GM21526 (cell line): ENCODE measurements around the gene ZNF532.

Source experiments
- ATAC-seq: cut with Tn5 transposase; IDR thresholded peaks from one replicate; pipeline ENCODE4 v1.9.1; 2021; ENCODE audit warnings: moderate library complexity; ENCODE audit not compliant: unreplicated experiment, low FRiP score

The ZNF532 gene

DNA sequence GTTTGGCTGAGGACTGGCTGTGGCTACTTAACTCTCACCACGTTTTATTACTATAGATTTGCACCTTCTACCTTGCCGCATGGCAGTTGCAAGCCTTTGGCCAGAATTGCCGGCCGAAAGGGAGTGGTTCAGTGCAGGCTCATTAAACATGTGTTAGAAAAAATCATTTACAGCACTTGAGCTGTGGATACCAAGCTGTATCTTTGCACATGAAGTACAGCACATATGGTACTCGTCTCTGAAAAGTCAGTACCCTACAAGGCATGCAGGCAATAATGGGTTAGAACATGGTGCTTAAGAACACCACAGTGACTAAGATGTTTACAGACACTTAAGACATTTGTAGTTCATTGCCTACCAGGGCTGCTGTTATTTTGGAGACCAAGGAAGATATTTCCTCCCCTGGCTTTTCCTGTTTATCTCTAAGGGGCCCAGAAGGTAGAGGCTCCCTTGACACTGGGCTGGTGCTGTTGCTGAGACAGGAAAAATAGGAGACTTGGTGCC, 103.1 kb downstream of the ZNF532 start:
- ATAC-seq, result no peak

DNA sequence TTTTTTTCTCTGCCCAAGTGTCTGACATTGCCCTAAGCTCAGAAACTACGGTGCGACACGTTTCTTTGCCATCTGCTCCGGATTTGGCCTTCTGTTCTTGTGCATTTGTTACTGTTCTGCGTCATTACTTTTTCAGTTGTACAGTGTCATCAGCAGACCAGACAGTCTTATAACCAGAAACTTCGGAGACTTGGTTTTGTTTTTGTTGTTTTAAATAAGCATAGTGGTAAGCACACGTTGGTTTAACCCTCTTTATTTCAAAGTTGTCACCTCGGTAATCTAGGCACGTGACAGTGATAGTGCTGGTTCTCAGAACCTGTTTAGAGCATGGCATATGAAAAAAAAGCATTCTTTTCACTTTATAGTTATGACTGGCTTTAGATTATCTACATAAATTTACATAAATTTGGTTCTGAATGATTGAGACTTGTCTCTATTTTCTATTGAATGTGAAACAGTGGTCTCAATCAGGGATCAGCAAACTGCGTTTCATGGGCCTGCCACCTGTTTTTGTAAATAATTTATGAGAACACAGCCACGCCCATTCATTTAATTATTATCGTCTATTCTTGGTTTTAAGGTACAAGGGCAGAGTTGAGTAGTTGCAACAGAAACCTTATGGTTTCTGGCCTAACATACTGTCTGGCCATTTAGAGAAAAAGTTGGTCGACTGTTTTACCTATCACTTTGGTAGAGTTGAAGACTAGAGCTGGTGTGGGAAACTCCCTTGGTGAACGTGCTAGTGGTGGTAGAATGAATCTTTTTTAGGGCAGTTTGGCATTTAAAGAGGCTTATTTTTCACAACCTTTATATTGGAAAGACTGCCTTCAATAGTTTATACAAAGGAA, 106.5 kb downstream of the ZNF532 start:
- peak; percentile 65 for ATAC-seq

DNA sequence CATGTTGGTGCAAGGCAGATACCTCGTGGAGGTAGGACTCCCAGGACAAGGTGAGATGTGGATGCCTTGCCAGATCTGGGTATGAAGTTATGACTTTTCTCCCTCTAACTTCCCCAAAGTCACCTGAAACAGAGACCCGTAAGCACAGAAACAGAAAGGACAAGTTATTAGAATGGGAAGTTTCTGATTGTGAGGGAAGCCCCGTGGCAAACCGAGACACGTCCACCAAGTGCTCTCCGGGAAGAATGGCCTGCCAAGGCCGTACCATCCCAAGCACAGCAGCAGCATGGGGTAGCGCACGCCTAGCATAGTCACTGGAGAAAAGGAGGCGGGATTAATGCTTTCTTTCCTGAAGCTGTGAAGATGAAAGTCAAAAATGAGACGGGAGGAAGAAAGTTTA, 110.6 kb downstream of the ZNF532 start:
- no peak for ATAC-seq

DNA sequence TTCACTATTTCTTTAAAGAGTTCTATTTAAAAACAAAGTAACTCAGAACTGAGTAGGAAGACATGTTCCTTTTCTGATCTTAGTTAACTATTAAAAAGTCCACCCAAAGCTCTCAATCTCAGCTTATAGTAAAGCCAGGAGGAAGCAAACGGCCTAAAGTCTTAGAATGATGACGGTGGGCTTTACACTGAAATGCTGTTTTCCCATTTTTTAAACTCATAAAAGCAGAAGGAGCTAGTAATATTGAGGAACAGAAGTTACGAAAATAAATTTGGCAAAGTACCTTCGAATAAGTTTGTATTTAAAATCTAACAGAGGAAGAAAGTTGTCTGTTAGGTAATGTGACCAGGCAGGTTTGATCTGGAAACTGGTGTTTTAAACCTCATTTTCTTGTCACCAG, 111.1 kb downstream of the ZNF532 start:
- ATAC-seq, result no peak

DNA sequence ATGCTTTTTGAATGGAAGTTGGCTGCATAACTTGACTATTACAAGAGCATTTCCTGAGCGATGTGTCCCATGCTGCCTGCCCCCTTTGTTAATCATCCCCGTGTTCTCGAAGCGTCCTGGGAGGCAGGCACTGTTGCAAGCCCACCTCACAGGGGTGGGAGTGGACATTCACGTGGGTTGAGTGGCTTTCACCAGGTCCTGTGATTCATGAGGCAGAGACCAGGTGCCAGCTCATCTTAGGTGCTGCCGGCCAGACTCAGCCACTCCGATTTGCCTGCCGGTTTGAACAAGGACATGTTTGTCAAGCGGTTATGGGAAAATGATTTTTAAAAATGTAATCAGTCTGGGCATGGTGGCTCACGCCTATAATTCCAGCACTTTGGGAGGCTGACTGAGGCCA, 112.5 kb downstream of the ZNF532 start:
- ATAC-seq, result no peak

DNA sequence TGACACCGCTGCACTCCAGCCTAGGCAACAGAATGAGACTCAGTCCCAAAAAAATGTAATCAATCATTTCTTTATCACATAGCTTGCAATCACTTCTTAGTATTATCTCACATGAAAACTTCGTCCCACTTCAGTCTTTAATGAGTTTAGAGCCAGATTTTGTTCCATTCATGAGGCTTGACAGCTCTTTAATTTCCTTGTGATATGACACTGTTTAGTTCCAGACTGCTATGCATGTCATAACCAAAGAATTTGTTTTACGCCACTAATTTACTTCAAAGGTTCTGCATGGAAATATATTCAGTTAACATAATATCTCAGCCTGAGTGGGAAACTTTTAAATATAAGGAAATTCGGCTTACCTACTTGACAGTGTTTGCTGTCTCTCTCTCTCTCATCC, 113.1 kb downstream of the ZNF532 start:
- ATAC-seq, result no peak

DNA sequence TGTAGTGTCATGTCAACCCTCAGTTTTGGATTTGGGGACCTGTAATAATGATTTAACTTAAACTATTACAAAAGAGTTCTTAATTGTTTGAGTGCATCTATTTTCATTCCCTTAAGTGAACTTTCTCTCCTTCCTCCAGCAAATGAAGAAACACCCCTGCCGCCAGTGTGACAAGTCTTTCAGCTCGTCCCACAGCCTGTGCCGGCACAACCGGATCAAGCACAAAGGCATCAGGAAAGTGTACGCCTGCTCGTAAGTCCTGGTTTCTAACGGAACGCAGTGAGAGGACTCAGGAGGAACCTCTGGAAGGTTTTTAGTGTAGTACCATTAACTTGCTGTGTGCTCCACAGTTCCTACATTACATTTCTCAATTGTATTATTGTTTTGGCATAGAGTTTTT, 114.2 kb downstream of the ZNF532 start:
- ATAC-seq, result no peak

DNA sequence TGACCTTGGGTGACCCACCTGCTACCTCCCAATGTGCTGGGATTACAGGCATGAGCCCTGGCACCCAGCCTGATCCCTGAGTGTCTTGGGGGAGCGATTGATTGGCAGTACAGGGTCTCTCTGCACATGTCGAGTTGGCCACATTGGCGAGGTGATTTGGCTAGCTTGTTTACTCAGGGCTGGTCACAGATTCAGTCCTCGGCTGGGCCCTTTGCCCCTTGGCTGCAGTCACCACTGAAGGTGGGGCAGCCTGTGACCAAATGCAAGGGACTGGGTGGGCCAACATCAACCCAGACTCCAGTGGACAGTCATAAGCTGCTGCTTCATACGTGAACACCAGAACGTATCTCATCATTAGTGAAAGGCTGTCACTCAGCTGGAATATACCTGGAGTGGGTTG, 114.9 kb downstream of the ZNF532 start:
- no peak for ATAC-seq

DNA sequence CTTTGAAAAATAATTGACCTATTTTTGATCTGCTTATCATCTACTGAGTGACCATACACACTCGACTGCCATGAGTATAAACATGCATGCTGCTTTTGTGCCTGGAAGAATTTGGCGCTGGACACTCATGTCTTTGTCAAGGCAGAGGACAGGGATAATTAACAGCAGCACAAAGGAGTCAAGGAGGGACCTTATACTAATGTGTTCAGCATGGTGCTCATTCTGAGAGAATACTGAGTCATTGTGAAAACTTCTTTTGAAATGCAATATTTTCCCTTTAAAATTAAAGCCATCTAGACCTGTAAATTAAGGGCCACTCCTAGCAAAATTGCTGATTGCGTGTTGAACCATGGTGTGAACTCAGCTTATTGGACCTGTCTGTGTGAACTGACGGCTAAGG, 116.3 kb downstream of the ZNF532 start:
- ATAC-seq, result no peak

DNA sequence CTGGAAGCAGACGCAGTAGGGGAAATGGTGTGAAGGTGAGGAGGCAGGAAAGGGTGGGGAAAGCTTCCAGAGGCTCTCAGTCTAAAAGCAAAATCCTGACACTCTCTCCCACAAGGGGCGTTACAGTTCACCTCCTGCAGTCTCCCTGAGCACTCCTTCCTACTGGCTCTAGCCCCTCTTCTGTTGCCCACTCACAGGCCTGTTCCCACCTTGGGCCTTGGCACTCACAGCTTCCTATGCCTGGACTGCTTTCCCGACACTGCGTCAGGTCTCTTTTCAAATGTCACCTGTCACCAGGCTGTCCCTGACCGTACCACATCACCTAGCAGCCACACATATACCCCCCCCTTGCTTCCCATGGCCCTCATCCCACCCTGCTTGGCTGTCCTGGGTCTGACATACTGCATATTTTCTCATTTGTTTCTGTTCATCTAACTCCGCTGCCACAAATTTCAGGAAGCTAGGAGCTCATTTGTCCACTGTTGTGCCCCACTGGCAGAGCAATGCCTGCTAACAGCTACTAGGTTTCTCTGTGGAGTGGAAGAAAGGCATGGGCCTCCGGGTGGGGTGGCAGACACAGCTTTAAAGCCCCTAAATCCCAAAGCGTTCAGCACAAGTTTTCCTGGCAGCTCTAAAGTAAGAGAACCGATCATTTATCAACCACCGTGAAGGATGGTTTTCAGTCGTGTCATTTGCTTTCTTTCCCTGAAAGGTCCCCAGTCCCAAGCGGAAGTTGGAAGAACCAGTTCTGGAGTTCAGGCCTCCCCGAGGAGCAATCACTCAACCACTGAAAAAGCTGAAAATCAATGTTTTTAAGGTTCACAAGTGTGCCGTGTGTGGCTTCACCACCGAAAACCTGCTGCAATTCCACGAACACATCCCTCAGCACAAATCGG, 118.8 kb downstream of the ZNF532 start:
- ATAC-seq, result no peak

DNA sequence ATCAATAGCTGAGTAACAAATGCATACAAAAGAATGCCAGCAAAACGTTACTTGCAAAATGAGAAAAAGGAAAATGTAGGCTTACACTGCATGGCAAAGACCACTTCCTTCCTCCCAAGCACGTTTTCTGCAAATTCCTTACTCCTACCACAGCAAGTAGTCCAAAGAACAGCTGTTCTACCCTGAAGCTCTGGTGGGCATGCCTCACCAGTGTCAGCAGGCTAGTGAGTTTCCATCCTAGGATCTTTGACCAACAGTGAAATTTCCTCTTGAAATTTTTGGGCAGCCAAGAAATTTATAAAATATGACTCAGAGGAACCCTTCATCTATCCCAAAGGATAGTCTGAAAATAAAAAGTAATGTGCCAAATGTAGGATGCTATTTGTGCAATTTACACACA, 123.9 kb downstream of the ZNF532 start:
- no peak for ATAC-seq

DNA sequence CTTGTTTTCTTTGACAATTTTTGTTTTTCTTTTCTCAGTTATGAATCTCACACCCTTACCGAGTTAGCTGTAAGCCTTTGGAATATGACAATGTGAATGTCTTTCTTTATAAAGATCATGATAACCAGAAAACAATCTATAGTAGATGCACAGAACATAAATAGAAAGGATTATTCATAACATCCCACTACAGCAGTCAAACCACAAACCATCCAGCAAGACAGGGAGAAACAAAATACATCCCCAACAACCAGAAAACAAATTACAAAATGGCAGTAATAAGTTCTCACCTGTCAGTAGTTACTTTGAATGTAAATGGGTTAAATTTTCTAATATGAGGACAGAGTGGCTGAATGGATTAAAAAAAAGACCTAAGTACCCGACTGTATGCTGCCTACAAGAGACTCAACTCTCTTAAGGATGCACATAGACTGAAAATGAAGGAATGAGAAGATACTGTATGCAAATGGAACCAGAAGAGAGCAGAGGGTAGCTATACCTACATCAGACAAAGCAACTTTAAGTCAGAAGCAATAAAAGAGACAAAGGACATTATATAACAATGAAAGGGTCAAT, 124.6 kb downstream of the ZNF532 start:
- ATAC-seq, result no peak

DNA sequence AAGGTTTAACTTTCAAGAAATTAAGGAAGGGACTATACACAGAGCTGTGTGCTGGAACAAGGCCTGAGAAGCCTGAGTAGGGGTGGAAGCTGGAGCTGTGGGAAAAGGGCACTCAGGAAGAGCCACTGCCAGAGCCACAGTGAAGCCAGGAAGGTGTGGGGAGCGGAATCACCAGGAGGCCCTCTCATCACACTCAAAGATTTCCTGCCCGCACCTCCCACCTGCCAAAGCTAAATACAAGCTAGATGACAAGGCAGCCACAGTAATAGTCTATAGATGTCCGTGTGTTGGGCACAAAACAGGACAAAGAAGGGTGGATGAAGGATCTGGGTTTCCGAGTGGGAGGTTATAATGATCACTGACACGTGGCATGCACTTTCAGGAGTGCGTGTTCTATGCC, 126.0 kb downstream of the ZNF532 start:
- ATAC-seq, result no peak

DNA sequence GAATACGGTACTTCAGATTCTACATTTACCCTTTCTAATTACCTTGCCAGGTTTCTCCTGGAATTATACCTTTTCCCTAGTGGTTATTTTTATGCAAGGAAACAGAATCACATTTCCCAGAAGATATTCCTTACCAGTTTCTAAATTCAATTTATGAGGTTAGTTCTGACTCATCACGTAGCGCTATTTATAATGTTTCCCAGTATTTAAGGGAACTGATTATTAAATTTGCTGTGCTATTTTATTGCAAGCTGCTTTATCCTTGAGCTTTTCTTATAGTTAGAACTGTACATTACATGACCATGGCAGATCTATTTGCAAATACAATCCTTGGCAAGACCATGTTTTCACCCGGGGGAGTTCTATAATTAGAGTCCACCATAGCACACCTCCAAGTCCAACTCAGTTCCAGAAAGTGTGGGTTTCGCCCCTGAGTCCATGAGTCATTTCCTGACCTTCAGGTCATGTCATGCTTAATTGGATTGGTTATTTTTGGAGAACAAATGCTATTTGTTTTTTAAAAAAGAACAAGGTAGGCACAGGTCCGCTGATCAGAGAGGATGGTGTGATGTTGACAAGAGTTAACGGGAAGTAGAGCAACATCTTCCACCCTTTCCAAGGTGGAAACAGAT, 126.6 kb downstream of the ZNF532 start:
- no peak for ATAC-seq

DNA sequence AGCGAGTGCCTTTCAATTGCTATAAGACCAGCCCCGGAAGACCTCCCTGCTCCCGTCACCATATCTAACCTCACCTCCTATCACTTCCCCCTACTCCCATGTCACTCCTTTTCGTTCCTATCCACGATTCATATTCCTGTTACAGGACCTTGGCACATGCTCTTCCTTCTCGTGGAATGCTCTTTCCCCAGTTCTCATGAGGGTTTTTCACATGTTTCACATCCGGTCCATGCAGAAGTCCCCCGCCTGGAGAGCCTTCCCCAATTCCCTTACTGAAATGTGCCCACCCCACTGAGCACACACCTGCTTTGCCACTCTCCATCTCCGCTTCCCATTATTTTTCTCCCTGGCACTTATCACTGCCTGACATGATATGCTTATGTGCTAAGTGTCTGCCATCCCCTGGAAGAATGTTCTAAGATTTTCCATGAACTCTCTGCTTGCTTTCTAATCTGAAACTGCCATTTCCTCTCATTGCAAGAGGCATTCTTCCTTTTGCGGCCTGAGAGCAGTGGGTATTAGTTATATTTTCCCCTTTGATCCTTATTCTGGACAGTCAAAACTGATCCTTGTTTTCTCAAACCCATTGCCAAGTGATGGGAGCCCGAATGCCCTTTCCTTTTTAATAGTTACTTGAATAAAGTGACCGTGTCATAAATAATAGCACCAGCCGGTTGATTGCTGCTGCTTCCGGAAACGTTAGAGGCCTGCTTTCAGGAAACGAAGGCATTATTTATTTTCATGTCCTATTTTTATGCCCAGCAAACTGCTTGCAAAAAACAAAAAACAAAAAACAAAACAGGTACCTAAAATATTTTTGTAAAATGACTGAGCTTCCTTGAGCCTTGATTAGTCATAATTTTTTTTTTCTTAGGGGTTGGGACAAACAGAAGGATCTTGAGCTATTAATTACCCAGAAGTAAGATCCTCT, 127.9 kb downstream of the ZNF532 start:
- no peak for ATAC-seq

DNA sequence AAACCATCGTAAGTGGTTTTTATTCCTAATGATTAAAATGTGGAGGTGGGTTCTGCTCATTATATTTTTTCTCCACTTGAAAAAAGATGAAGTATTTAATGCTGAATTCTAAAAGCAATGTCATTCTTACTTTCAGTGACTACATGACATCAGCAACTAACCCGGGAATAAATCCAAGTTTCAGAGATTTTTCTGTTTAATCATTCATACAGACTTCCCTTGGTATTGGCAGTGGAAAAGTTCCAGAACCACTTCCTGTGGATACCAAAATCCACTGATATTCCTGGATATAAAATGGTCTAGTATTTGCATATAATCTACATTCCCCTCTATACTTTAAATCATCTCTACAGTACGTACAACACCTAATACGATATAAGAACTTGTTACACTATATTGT, 128.6 kb downstream of the ZNF532 start:
- no peak for ATAC-seq

DNA sequence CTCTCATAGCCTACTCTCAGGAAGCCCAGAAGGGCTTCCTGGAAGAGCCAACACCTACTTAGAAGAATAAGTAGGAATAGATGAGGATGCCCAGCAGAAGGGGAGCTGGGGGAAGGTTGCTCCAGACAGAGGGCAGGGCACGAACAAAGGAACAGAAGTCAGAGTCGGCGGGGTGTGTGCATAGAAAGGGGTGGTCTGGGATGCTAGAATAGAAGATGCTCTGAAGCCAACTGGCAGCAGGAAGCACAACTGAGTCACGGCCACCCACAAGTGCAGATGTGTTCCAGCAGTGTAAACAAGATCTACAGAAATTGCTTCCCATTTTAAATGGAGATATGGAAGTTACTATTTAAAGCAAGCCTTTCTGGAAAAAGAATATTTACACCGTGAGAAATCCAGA, 131.0 kb downstream of the ZNF532 start:
- ATAC-seq, result no peak

DNA sequence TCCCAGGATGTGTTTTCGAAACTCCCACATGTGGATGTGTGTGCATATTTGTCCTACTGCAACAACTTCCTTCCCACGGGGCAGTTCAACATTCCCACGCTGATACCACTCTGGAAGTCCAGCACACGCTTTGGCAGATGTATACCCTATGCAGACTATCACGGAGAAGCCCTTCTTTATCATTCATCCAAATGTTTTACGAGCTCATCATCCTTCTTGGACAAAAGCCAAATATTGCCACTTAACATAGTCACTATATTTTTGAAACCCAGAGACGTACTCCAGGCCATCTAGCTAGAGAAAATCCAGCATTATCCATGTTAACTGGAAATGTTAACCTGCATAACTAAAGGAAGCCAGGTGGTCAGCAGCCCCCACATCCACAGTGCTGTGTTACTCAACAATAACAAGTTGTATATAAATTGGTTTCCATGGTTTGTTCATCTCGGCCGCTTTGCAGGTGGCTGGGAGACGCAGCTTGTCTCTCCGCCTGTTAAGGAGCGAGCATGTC, 131.5 kb downstream of the ZNF532 start:
- no peak for ATAC-seq

DNA sequence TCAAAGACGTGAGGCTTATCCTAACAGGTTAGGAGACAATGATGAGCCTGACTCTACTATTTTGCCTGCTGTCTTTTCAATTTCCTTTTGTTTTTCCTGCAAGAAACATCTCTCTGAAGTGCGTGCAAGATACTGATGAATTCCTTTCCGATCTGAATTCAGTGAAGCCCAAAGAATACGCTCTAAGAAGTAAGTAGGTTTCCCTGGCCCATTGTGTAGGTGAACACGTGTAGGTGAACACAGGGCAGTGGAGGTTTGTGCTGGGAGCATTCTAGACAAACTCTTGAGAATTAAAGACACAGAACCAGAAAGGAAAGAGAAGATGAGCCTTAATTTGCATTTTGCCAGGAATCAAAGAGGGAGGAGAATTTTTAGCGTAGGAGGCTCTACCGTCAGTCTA, 132.0 kb downstream of the ZNF532 start:
- no peak for ATAC-seq
